Activated CD4-positive, CD25-positive, alpha-beta regulatory T cell treated with anti-CD3 and anti-CD28 coated beads, Interleukin-2, amount 50 U/mL, for 72 hours (primary cell): ENCODE data around the gene DCAF12L2.
"Not testable (repeated sequence)": the region's sequence is repeated elsewhere in the genome, so short reads cannot be mapped to it uniquely, and the experiment has no call there.

Experiments used
- DNase-seq: peaks from one replicate; pipeline ENCODE4 v3.0.0; 2021

The DCAF12L2 gene

DNA sequence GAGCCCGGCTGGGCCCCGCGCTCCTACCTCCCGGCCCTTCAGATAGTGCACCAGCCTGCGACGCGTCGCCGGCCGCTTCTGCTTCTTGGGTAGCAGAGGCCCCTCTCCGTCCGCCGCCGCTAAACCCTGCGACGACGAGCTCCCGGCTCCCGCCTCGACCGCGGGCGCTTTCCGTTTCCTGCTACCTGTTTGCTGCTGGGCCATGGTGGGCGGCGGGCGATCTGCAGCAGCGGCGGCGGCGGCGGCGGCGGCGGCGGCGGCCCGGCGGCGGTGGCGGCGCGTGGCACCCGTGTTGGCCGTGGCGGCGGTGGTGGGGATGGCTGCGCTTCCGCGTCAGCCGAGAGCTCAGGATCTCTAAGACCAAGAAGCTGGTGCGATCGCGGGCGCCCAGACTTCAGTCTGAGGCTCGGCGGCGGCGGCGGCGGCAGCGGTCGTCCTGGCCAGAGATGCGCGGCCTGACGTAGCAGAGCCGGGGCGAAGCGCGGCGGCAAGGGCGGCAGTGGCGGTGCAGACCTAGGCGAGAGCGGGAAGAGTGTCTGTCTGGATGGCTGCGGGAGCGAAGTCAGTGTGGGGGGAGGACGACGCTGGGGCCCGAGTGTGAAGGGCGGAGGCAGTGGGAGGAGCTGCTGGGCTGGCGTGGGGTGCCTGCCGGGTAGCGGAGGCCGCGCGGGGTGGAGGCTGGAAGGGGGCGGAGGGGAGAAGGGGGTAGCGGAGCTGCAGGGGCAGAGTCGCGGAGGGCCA is at the start of gene DCAF12L2:
TSS of gene DCAF12L2 (minus strand) at position 569 of the 741 bp plus-strand sequence. CDS start at position 204, 365 bp downstream.
- no peak for DNase-seq

DNA sequence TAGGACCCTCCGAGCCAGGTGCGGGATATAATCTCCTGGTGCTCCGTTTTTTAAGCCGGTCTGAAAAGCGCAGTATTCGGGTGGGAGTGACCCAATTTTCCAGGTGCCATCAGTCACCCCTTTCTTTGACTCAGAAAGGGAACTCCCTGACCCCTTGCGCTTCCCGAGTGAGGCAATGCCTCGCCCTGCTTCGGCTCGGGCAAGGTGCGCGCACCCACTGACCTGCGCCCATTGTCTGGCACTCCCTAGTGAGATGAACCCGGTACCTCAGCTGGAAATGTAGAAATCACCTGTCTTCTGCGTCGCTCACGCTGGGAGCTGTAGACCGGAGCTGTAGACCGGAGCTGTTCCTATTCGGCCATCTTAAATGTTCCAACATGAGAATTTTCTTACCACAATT is 24.8 kb upstream of the DCAF12L2 start:
- not testable (repeated sequence) for DNase-seq

DNA sequence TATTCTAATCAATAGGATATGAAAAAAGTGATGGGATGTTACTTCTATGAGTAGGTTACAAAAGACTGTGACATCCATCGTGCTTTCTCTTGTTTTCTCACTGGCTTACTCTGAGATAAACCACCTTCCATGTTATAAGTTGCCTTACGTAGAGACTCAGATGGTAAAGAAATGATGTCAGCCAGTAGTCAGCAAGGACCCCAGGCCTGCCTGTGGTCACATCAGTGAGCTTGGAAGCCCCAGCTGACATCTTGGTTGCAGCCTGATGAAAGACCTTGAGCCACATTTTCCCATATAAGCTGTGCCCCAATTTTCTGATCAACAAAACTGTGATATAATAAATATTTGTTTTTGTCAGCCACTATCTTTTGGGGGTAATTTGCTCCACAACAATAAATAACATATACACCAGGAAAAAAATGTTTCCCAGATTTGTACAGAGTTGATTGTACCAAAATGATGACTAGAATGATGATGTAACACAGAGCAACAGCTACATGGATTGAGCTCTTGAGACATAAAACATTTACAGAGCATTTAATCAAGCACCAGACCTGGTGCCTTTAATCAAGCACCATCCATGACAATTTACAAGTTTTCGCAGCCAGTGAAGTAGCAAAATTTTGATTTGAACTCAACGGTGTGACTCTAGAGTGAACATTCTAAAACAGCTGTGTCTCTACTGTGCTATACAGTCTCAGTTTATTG is 11.2 kb upstream of the DCAF12L2 start:
- no peak for DNase-seq

DNA sequence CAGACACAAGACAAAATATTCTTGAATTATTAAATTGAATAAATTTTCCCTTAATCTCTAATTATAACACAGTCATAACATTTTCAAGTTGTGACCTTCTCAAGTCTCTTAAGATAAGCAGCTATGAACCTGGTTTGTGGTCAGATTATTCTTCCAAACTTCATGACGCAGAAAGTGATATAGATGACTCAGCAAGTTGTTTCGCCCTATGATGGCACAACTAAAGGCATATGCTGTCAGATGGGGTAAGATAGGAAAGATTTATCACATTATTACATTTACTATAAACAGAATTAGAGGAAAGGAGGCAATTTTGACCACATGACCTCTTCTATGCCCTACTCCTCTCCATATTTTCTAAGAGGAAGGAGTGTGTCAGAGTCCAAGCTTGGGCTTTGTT is 4.6 kb upstream of the DCAF12L2 start:
- DNase-seq: no peak

DNA sequence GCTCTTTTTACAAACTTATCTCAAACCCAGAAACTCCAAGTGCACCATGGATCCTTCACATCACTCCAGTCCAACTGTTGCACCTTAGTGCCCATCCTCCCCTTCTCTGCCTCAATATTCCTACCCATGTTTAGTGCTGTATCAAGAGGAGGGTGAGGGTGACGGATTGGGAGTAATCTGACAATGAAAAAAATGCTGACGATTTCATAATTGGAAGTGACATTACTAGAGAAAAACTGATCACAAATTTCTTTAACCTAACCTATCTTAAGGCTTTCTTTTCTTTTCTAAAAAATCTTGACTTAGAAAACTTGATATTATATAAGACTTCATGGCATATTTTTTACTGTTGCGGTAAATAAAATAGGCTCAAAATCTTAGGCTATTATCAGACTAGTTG is 1.5 kb upstream of the DCAF12L2 start:
- DNase-seq: no peak

DNA sequence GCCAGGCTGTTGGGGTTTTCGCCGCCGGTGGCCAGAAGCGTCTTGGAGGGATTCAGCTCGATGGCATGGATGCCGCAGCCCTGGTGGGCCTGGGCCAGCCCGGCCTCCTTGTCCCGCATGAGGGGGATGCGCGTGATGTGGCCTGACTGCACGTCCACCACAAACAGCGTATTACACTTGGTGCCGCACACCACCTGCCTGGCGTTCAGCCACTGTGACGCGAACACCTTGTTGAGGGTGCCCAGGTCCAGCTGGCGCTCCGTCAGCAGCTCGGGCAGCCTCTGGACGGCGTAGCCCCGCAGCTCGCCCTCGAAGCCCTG is 728 bp downstream of the DCAF12L2 start:
- no peak for DNase-seq

DNA sequence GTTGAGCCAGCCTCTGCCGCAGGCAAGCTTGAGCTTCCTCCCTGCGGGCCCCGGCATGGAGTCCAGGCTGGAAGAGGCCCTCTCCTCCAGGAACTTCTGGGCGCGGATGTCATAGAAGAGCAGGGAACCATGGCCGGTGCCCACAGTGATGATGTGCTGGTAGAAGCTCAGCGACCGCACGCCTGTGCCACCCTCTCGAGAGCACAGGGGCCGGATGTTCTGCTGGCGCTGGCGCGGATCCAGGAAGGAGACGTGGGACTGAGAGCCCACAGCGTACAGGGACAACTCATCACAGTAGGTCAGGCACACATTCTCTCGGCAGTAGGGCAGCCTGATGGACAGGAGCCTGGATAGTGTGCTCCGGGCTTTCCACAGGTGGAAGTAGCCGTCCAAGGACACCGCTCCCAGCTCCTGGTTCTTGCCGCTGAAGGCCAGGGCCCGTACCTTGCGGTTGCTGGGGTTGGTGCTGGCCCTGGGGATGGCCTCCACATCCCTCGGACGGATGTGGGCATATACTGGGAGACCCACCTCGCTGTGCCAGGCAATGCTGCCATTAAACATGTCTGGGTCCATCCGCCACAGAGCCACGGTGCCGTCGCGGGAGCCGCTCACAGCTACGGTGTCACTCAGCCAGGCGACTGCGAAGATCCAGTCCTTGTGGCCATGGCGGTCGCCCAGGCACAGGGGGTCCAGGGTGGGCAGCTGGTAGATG is 1.2 kb downstream of the DCAF12L2 start:
- DNase-seq: no peak

DNA sequence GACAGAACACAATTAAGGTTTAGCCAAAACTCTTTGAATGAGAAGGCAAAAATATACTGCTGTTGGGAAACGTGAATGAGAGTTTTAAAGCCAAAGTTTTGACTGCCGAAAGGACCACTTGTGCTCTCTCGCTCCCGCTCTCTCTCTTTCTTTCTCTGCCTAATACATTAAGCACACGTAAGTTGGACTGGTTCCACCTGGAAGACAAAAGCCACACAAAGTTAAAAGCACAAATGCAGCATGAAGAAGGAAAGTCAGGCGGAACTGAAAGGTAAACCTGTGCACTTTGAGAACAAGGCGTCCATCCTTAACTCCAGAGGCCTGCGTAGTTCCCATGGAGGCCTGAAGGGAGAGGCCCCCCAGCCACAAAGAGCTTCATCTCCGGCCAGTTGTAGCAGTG is 1.9 kb downstream of the DCAF12L2 start:
- DNase-seq: no peak

DNA sequence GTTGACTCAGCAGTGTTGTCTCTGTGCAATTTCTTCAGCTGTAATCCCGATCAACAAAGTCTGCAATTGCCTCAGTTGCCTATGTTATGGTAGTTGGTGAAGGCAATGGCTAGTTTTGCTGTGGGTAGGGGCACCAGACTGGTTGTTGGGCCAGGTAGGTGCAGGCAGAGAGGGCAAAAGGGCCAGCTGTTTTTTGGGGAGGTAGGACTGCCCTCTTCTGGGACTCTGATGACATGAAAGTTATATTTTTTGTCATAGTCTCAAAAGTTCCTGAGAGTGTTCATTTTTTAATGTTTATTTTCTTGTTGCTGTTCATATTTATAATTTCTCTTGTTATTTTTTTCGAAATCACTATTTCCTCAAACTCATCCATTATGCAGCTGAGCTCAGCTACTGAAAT is 25.1 kb downstream of the DCAF12L2 start:
- no peak for DNase-seq

DNA sequence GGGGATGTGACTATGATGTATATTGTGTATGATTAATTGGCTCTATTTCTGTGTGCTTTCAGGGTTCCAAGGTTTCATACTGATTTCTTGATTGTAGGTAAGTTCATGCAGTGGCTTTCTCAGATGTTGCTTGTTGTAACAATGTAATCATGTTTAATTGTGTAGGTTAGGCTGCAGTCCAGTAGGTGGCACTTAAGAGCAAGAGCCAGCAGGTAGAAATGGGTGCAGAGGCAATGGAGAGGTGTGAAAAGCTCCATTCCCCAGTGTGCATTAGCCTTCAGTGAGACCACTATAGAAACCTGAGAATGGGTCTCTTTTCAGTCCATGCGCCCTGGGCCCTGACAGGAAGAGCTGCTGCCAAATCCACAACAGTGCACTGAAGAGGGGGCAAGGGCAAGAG is 28.2 kb downstream of the DCAF12L2 start:
- no peak for DNase-seq

DNA sequence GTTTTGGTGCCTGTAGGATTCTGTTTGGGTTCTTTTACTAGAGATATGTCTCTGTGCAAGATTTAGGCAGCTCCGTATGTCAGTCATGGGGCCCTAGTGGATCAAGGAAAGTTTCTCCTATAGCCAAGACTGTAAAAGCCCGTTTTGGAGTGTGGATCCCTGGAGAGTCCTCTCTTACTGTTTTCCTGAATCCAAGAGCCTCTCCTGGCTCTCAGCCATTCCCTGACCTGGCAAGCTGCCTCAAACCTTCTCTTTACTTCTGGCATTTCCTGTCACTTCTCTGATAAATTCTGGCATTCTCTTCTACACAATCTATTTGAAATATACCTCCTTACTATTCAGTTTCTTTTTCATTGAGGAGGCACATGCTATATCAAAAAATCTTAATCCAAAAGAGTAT is 41.4 kb downstream of the DCAF12L2 start:
- DNase-seq: no peak
